Left lung (tissue), 10 donors: ENCODE results near the gene FBRSL1. TPM values are rescaled to one million over a fixed set of nuclear protein-coding genes. Genes with fewer than 3 reads are reported as not detected.

Experiments
- ATAC-seq: fragments of 200-7000 bp; cut with Tn5 transposase; one replicate; pipeline ENCODE4 v1.9.1; 2020; ENCODE audit warnings: moderate library complexity
- DNase-seq, 4 donors: peaks; one replicate each; pipeline ENCODE4 v3.0.0-alpha.2; 2013 to 2020
- H3K27ac ChIP-seq, 2 donors: fragments of 200-600 bp; sonication (generic) in 1 of 2; one replicate each; pipeline versions ENCODE4 v1.5.0 to v1.8.0; 2020 to 2021
- H3K27me3 ChIP-seq, 2 donors: fragments of 200-600 bp; sonication (generic) in 1 of 2; one replicate each; pipeline versions ENCODE4 v1.5.0 to v1.8.0; 2020 to 2021
- H3K36me3 ChIP-seq, 2 donors: fragments of 200-600 bp; sonication (generic) in 1 of 2; one replicate each; pipeline versions ENCODE4 v1.5.0 to v1.8.0; 2020 to 2021
- H3K4me1 ChIP-seq, 2 donors: fragments of 200-600 bp; one replicate each; pipeline ENCODE4 v1.8.0; 2021
- H3K4me3 ChIP-seq, 2 donors: fragments of 200-600 bp; sonication (generic) in 1 of 2; one replicate each; pipeline versions ENCODE4 v1.5.0 to v1.8.0; 2020 to 2021; ENCODE audit warnings: mild to moderate bottlenecking in 1 of 2
- H3K9me3 ChIP-seq, 2 donors: fragments of 200-600 bp; sonication (generic) in 1 of 2; one replicate each; pipeline versions ENCODE4 v1.5.0 to v1.8.0; 2020 to 2021
- CTCF ChIP-seq, 2 donors: fragments of 200-600 bp; sonication (generic) in 1 of 2; IDR thresholded peaks; one replicate each; pipeline versions ENCODE4 v1.5.0 to v1.8.0; 2021; ENCODE audit warnings: antibody characterized with exemption in 2 of 2
- intact Hi-C, 2 donors: fragments of 100-400 bp; cut with DNase I; formaldehyde crosslinking; loops; one replicate each; pipeline versions ENCODE4 v1.11.2 to v1.14.2; 2022
- polyA plus RNA-seq, 6 donors: library from polyadenylated mRNA; unstranded; fragments of 120-200 nt; gene quantifications; one replicate each; pipeline ENCODE4 v1.2.1, GENCODE V29; 2013; ENCODE audit not compliant: insufficient read length in 6 of 6
- total RNA-seq, 2 donors: library from RNA; stranded (reverse); fragmentation: NEBNext Ultra II Directional; extraction: Animal tissue kit (Norgen Biotek cat#: 25700); gene quantifications; one replicate each; pipeline ENCODE4 v1.2.1, GENCODE V29; 2021
- donor health status: DM: no; HTN: yes; CAD: no.
- donor health status: DM: no; HTN: no; CAD: no.

Gene FBRSL1
- total and polyA plus RNA-seq, 8 donors: 44.7 to 113 (median 83.9) TPM

GRCh38 chr12:132512197-132513069, 22.5 kb downstream of the FBRSL1 start:
- ATAC-seq (no peak), DNase-seq (no peak)
- no peak for TF ChIP-seq CTCF (IDR thresholded peaks at IDR 0.05)
- Histone ChIP-seq H3K27me3 (no peaks in the 10 kb centered on the region), H3K36me3 (peaks cover 0 to 34% of the 10 kb centered on the region in 2 donors), H3K9me3 (peaks cover 0 to 7% of the 10 kb centered on the region in 2 donors), H3K4me3 (no peak overlapping the region), H3K4me1 (peaks cover 0 to 1% of the 10 kb centered on the region in 2 donors), H3K27ac (no peak overlapping the region)
- intact Hi-C loops: no loop called here

- no peak for TF ChIP-seq CTCF (IDR thresholded peaks at IDR 0.05)
- no peak for DNase-seq
- intact Hi-C loops: no loop called here
- Histone ChIP-seq H3K36me3 (peaks cover 0 to 32% of the 10 kb centered on the region in 2 donors), H3K9me3 (peaks cover 0 to 7% of the 10 kb centered on the region in 2 donors), H3K4me3 (no peak overlapping the region), H3K27me3 (no peaks in the 10 kb centered on the region), H3K27ac (no peak overlapping the region), H3K4me1 (no peaks in the 10 kb centered on the region)
- no peak for ATAC-seq
These were observed 23.1 kb downstream of the FBRSL1 start for GRCh38 chr12:132513070-132513398.

- H3K27ac ChIP-seq: no peak overlapping the region
- no peak overlapping the region for H3K4me3 ChIP-seq
- intact Hi-C loops: no loop called here
- no peaks in the 10 kb centered on the region for H3K27me3 ChIP-seq
- TF ChIP-seq CTCF (IDR thresholded peaks at IDR 0.05): no peak
- H3K4me1 ChIP-seq: no peaks in the 10 kb centered on the region
- peaks cover 0 to 26% of the 10 kb centered on the region in 2 donors for H3K36me3 ChIP-seq
- DNase-seq: no peak
- H3K9me3 ChIP-seq: peaks cover 0 to 7% of the 10 kb centered on the region in 2 donors
- no peak for ATAC-seq
These were observed 23.6 kb downstream of the FBRSL1 start for GRCh38 chr12:132513458-132514135.

GRCh38 chr12:132514216-132514820, 24.4 kb downstream of the FBRSL1 start:
- peaks cover 0 to 19% of the 10 kb centered on the region in 2 donors for H3K36me3 ChIP-seq
- no peak overlapping the region for H3K27ac ChIP-seq
- H3K4me3 ChIP-seq: no peak overlapping the region
- no peaks in the 10 kb centered on the region for H3K4me1 ChIP-seq
- intact Hi-C loops: no loop called here
- H3K9me3 ChIP-seq: peaks cover 0 to 11% of the 10 kb centered on the region in 2 donors
- no peak for TF ChIP-seq CTCF (IDR thresholded peaks at IDR 0.05)
- no peaks in the 10 kb centered on the region for H3K27me3 ChIP-seq
- ATAC-seq: no peak
- no peak for DNase-seq

GRCh38 chr12:132514838-132515237, 24.9 kb downstream of the FBRSL1 start:
- intact Hi-C loops: no loop called here
- no peak for ATAC-seq

More at GRCh38 chr12:132514838-132515237, 24.9 kb downstream of the FBRSL1 start:
- Histone ChIP-seq H3K36me3 (peaks cover 0 to 14% of the 10 kb centered on the region in 2 donors), H3K27me3 (no peaks in the 10 kb centered on the region), H3K9me3 (peaks cover 0 to 11% of the 10 kb centered on the region in 2 donors), H3K27ac (no peak overlapping the region), H3K4me3 (no peak overlapping the region), H3K4me1 (no peaks in the 10 kb centered on the region)
- TF ChIP-seq CTCF (IDR thresholded peaks at IDR 0.05): no peak
- no peak for DNase-seq
